ENCODE measurements around the gene HAGHL. TPM values are rescaled to one million over a fixed set of nuclear protein-coding genes. Genes with fewer than 3 reads are reported as not detected.
"Not testable (repeated sequence)": the region's sequence is repeated elsewhere in the genome, so short reads cannot be mapped to it uniquely, and the experiment has no call there.

HAGHL gene
- total and polyA plus RNA-seq, 5 donors: 7.5 to 21.0 (median 12.1) TPM

DNA sequence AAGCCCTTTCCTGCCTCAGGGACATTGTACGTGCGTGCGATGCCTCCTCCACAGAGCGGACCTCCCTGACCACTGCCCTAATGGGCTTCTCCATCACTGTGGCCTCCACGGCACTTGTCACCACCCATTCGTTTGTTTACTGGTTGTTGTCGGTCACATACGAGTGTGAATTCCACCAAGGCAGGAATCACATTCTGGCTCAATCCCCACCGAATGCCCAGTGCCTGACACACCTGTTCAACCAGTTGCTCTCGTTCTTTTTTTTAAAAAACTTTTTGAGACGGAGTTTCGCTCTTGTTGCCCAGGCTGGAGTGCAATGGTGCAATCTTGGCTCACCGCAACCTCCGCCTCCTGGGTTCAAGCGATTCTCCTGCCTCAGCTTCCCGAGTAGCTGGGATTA lies 35.7 kb upstream of the HAGHL start:
- H3K9me3 ChIP-seq (ENCODE audit: control insufficient read depth, low read length); H3K27ac ChIP-seq (ENCODE audit: low read length); H3K27me3 ChIP-seq (ENCODE audit: control insufficient read depth, insufficient read depth); DNase-seq; ATAC-seq; intact Hi-C loops (cut with DNase I); H3K4me3 ChIP-seq (ENCODE audit: low read length): not testable (repeated sequence)
- WGBS: 90% methylated on average over 16 of the region's 16 CpGs
- H3K4me1 ChIP-seq (ENCODE audit: control insufficient read depth, insufficient read depth, low read length): peaks cover 10% of the 10 kb centered on the region

GRCh38 chr16:692356-693108 lies 34.4 kb upstream of the HAGHL start:
- H3K27me3 ChIP-seq (ENCODE audit: control insufficient read depth, insufficient read depth): no peaks in the 10 kb centered on the region
- no peak overlapping the region for H3K27ac ChIP-seq (ENCODE audit: low read length)
- intact Hi-C loops (cut with DNase I): no loop called here
- DNase-seq (no peak), ATAC-seq (no peak)
- peaks cover 10% of the 10 kb centered on the region for H3K4me1 ChIP-seq (ENCODE audit: control insufficient read depth, insufficient read depth, low read length)
- H3K9me3 ChIP-seq (ENCODE audit: control insufficient read depth, low read length): no peaks in the 10 kb centered on the region
- WGBS: 65% methylated on average over 10 of the region's 10 CpGs
- no peak overlapping the region for H3K4me3 ChIP-seq (ENCODE audit: low read length)

GRCh38 chr16:693364-693763 lies 33.5 kb upstream of the HAGHL start:
- intact Hi-C loops (cut with DNase I): no loop called here
- Histone ChIP-seq H3K4me3 (ENCODE audit: low read length) (no peak overlapping the region), H3K9me3 (ENCODE audit: control insufficient read depth, low read length) (no peaks in the 10 kb centered on the region), H3K4me1 (ENCODE audit: control insufficient read depth, insufficient read depth, low read length) (peaks cover 10% of the 10 kb centered on the region), H3K27me3 (ENCODE audit: control insufficient read depth, insufficient read depth) (no peaks in the 10 kb centered on the region), H3K27ac (ENCODE audit: low read length) (no peak overlapping the region)
- ATAC-seq (no peak), DNase-seq (no peak)
- 39% methylated on average over 22 of the region's 22 CpGs for WGBS

DNA sequence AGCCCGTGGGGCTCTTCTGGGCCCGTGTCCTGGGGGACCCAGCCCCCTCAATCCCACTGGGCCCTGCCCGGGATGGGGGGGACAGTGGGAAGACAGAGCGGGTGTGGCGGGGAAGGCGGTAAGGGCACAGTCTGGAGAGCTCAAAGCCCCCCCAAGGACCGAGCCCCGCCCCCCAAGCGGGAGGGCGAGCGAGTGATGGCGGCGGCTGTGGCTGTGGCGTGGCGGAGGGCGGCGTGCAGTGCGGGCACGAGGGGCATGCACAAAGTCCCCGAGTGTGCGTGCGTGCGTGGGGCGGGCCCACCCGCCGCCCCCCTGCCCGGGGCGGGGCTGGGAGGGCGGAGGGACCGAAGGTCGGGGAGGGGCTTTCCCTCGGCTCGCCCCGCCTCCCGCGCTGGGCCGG lies 33.1 kb upstream of the HAGHL start:
- DNase-seq: no peak
- Histone ChIP-seq H3K9me3 (ENCODE audit: control insufficient read depth, low read length) (no peaks in the 10 kb centered on the region), H3K4me3 (ENCODE audit: low read length) (no peak overlapping the region), H3K27me3 (ENCODE audit: control insufficient read depth, insufficient read depth) (no peaks in the 10 kb centered on the region), H3K27ac (ENCODE audit: low read length) (no peak overlapping the region), H3K4me1 (ENCODE audit: control insufficient read depth, insufficient read depth, low read length) (peaks cover 10% of the 10 kb centered on the region)
- WGBS: 9% methylated on average over 36 of the region's 37 CpGs
- ATAC-seq: no peak
- intact Hi-C loops (cut with DNase I): no loop called here

DNA sequence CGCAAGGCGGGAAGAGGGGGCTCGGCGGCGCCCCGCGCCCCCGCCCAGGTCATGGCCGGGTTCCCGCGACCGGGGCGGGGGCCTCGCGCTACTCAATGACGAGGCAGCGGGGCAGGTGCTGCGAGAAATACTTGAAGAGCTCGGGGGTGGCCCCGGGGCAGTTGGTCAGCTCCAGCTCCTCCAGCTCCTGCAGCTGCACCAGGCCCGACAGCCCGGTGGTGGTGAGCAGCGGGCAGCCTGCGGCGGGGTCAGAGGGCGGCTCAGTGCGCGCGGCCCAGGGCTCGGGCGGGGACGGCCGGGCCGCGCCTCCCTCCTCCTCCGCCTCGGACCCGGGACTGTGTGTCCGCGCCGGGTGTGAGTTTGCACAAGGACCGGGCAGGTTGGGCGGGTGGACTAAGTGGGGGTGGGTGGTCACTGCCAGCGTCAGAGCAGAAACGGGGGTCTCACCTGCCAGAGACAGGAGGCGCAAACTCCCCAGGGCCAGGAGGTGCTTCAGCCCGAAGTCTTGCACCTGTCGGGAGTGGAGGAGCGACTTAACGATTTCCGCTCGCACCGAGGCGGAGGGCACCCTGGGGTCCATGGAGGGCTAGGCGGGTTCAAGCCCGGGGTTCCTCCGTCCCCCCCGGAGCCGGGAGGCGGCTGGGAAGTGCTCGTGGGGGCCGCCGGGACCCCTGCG lies 32.6 kb upstream of the HAGHL start:
- intact Hi-C loops (cut with DNase I): no loop called here
- Histone ChIP-seq H3K4me3 (ENCODE audit: low read length) (no peak overlapping the region), H3K27me3 (ENCODE audit: control insufficient read depth, insufficient read depth) (no peaks in the 10 kb centered on the region), H3K27ac (ENCODE audit: low read length) (no peak overlapping the region), H3K9me3 (ENCODE audit: control insufficient read depth, low read length) (no peaks in the 10 kb centered on the region), H3K4me1 (ENCODE audit: control insufficient read depth, insufficient read depth, low read length) (peaks cover 9% of the 10 kb centered on the region)
- WGBS: 3% methylated on average over 61 of the region's 64 CpGs
- ATAC-seq (no peak), DNase-seq (no peak)

DNA sequence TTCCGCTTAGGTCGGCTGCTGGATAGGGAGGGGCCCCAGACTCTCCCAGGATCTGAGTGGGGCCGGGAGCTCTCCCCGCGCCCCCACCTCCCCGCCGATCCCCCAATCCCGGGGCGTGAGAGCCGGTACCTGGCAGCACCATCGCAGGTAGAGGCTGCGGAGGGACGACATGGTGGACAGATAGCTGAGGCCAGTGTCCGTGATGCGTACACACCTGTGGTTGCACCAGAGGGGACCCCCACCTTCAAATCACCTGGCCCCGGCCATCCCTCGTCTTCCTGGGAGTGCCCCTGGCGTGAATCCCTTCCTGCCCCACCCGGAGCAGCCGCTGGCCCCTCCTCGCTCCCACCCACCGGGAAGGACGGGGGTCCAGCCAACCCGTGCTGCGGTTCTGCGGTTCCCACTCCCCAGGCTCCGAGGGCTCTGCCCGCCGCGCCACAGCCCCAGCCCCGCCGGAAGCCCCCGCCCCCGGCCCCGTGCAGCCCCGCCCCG lies 32.0 kb upstream of the HAGHL start:
- H3K27ac ChIP-seq (ENCODE audit: low read length): no peak overlapping the region
- WGBS: 1% methylated on average over 37 of the region's 37 CpGs
- DNase-seq (no peak), ATAC-seq (no peak)
- intact Hi-C loops (cut with DNase I): no loop called here
- H3K27me3 ChIP-seq (ENCODE audit: control insufficient read depth, insufficient read depth): no peaks in the 10 kb centered on the region
- no peaks in the 10 kb centered on the region for H3K9me3 ChIP-seq (ENCODE audit: control insufficient read depth, low read length)
- peaks cover 6% of the 10 kb centered on the region for H3K4me1 ChIP-seq (ENCODE audit: control insufficient read depth, insufficient read depth, low read length)
- H3K4me3 ChIP-seq (ENCODE audit: low read length): peak overlapping the region; percentile 8

DNA sequence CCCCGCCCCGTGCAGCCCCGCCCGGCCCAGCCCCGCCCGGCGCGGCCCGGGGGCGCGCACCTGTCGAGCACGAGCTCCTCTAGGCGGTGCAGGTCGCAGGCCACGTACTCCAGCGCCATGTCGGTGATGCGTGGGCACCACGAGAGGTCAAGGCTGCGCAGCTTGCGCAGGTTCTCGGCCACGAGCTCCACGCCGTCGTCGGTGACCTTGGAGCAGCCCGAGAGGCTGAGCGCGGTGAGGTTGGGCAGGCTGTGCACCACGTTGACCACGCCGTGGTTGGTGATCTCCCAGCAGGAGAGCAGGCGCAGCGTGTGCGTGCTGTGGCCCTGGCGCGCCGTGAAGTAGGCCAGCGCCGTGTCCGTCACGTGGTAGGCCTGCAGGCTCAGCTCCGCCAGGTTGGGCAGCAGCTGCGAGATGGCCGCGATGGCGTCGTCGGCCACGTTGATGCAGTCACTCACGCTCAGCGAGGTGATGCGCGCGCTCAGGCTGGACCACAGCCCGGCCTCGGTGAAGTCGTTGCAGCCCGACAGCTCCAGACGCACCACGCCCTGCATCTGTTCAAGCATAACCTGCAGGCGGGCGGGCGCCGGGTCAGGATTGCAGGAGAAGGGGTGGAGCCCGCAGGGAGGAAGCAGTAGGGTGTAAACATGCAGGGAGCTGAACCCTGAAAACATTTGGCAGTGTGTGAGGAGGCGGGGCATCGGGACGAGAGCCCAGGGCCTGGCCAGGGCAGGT lies 31.4 kb upstream of the HAGHL start:
- Histone ChIP-seq H3K9me3 (ENCODE audit: control insufficient read depth, low read length) (no peaks in the 10 kb centered on the region), H3K27me3 (ENCODE audit: control insufficient read depth, insufficient read depth) (no peaks in the 10 kb centered on the region), H3K4me3 (ENCODE audit: low read length) (peak overlapping the region; percentile 8), H3K27ac (ENCODE audit: low read length) (no peak overlapping the region), H3K4me1 (ENCODE audit: control insufficient read depth, insufficient read depth, low read length) (peaks cover 6% of the 10 kb centered on the region)
- intact Hi-C loops (cut with DNase I): no loop called here
- ATAC-seq: peak in 1 of 2 donors; percentile 10
- WGBS: 2% methylated on average over 71 of the region's 71 CpGs
- no peak for DNase-seq

DNA sequence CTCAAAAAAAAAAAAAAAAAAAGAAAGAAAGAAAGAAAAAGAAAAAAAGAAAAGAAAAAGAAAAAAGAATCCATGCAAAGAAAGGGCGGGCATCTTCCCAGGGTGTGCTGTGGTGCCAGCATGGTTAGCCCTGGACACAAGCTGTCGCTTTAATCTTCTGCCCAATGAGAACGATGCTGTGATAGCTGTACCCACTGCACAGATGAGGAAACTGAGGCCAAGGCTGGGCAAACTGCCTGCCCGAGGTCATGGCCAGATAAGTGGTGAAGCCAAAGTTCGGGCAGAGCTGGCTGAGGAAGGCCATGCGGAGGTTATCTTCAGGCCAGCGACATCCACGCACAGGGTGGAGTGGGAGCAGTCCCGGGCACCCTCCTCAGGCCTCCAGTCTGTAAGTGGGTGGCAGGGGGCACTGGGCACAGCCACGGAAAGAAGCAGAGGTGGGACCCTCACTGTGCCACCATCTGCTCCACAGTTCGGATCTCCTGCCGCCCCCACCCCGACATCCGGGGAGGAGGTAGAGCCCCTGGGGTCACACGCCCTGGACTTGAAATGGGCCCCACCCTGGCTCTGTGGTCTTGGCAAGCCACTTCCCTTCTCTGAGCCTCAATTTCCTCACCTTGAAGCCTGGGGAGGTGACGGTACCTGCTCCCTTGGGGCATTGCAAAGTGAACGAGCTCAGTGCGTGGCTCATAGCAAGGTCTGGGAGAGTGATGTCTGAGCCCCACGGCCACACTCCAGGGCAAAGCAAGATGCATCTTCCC lies 27.8 kb upstream of the HAGHL start:
- H3K4me3 ChIP-seq (ENCODE audit: low read length): no peak overlapping the region
- no peak for ATAC-seq
- H3K27ac ChIP-seq (ENCODE audit: low read length): no peak overlapping the region
- H3K9me3 ChIP-seq (ENCODE audit: control insufficient read depth, low read length): no peaks in the 10 kb centered on the region
- WGBS: 71% methylated on average over 19 of the region's 19 CpGs
- peaks cover 6% of the 10 kb centered on the region for H3K4me1 ChIP-seq (ENCODE audit: control insufficient read depth, insufficient read depth, low read length)
- no peak for DNase-seq
- intact Hi-C loops (cut with DNase I): no loop called here
- H3K27me3 ChIP-seq (ENCODE audit: control insufficient read depth, insufficient read depth): no peaks in the 10 kb centered on the region

DNA sequence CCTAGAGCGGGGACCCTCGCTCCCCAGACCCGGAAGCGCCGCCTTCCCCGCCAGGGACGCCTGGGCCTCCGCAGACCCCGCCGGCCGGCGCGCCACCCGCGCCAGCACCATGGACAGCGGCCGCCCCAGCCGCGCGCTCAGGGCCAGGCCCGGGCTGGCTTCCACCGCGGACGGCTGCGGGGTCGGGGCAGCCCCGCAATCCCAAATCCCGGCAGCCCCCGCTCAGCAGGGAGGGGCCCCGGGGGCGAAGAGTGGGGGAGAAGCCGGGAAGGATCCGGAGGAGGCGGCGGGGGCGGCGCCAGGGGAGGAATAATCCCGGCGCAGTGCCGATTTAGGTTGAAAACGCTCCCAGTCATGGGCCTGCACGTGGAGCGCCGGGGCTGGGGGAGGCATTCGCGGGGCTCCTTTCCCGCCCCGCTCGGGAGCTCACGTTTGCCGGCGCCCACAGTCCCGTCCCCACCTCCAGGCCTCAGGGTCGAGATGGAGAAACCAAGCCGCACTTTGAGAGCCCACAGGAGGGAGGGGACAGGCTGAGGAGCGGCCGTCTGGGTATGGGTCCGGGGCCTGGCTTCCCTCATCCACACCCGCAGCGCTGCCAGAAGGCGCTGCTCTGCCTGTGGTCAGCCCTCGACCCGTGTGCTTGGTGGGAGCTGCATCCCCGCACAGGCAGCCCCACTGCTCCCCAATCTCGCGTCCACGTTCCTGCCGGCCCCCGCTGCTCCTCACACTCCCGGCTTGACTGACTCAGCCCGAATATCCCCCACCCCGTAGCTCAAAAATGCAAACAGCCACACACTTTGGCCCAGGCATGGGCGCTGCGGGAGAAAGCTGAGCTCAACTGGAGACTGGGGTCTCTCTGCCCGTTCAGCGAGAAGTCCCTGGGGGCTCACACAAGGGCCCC lies 26.0 kb upstream of the HAGHL start:
- WGBS: 5% methylated on average over 76 of the region's 76 CpGs
- Histone ChIP-seq H3K9me3 (ENCODE audit: control insufficient read depth, low read length) (no peaks in the 10 kb centered on the region), H3K4me1 (ENCODE audit: control insufficient read depth, insufficient read depth, low read length) (no peaks in the 10 kb centered on the region), H3K4me3 (ENCODE audit: low read length) (no peak overlapping the region), H3K27ac (ENCODE audit: low read length) (no peak overlapping the region), H3K27me3 (ENCODE audit: control insufficient read depth, insufficient read depth) (no peaks in the 10 kb centered on the region)
- ATAC-seq (peak; percentile 44 to 68), DNase-seq (no peak)
- intact Hi-C loops (cut with DNase I): no loop called here

DNA sequence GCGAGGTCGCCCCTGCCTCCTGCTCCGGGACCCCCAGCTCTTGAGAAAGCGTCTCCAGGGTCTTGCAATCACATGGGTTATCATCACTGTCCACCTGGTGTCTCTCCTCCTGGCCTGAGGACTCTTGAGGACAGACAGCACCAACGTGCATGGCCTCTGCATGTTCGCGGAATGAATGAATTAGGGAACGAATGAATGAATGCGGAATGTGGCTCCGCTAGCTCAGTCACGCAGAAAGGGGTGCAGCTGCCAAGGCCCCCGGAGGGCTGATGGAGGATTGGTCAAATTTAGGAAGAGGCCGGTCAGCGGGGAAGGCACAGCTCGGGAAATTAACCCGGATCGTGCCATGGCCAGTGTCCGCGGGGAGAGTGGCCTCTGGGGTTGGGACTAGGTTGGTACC lies 24.6 kb upstream of the HAGHL start:
- ATAC-seq (no peak), DNase-seq (no peak)
- 83% methylated on average over 19 of the region's 19 CpGs for WGBS
- intact Hi-C loops (cut with DNase I): no loop called here
- H3K27ac ChIP-seq (ENCODE audit: low read length): no peak overlapping the region
- H3K4me3 ChIP-seq (ENCODE audit: low read length): no peak overlapping the region
- H3K4me1 ChIP-seq (ENCODE audit: control insufficient read depth, insufficient read depth, low read length): no peaks in the 10 kb centered on the region
- no peaks in the 10 kb centered on the region for H3K9me3 ChIP-seq (ENCODE audit: control insufficient read depth, low read length)
- no peaks in the 10 kb centered on the region for H3K27me3 ChIP-seq (ENCODE audit: control insufficient read depth, insufficient read depth)

All from right cardiac atrium (tissue), 5 donors.